Lung (tissue), 12 donors: ENCODE measurements around the gene FAM163B. TPM values are rescaled to one million over a fixed set of nuclear protein-coding genes. Genes with fewer than 3 reads are reported as not detected.

Source experiments
- ATAC-seq: fragments of 200-7000 bp; cut with Tn5 transposase; one replicate; pipeline ENCODE4 v1.9.1; 2020; ENCODE audit warnings: moderate number of reproducible peaks; ENCODE audit not compliant: insufficient read depth, low FRiP score
- DNase-seq, 3 donors: peaks; one replicate each; pipeline ENCODE4 v3.0.0-alpha.2; 2013 to 2017
- H3K27ac ChIP-seq, 2 donors: one replicate each; pipeline ENCODE4 v1.5.1; 2013; ENCODE audit warnings: mild to moderate bottlenecking in 2 of 2, moderate library complexity in 2 of 2, control low read depth in 1 of 2, inconsistent platforms in 1 of 2, low read depth in 1 of 2, low read length in 1 of 2
- H3K27me3 ChIP-seq, 3 donors: one replicate each; pipeline ENCODE4 v1.5.1; 2013; ENCODE audit warnings: low read length in 2 of 3; ENCODE audit not compliant: control insufficient read depth in 3 of 3, insufficient read depth in 3 of 3
- H3K36me3 ChIP-seq, 4 donors: one replicate each; pipeline ENCODE4 v1.5.1; 2013; ENCODE audit warnings: low read length in 4 of 4, mild to moderate bottlenecking in 1 of 4, moderate library complexity in 1 of 4; ENCODE audit not compliant: control insufficient read depth in 4 of 4, insufficient read depth in 4 of 4
- H3K4me1 ChIP-seq, 5 donors: one replicate each; pipeline ENCODE4 v1.5.1; 2013; ENCODE audit warnings: low read length in 5 of 5, mild to moderate bottlenecking in 2 of 5, moderate library complexity in 1 of 5; ENCODE audit not compliant: control insufficient read depth in 5 of 5, insufficient read depth in 5 of 5
- H3K4me3 ChIP-seq: one replicate; pipeline ENCODE4 v1.5.1; 2013; ENCODE audit warnings: mild to moderate bottlenecking, control low read depth, moderate library complexity
- H3K9ac ChIP-seq, 2 donors: one replicate each; pipeline ENCODE4 v1.5.1; 2013; ENCODE audit warnings: low read length in 2 of 2, control low read depth in 1 of 2; ENCODE audit not compliant: insufficient read depth in 1 of 2
- H3K9me3 ChIP-seq, 4 donors: one replicate each; pipeline ENCODE4 v1.5.1; 2013; ENCODE audit warnings: low read length in 3 of 4, mild to moderate bottlenecking in 1 of 4, moderate library complexity in 1 of 4; ENCODE audit not compliant: control insufficient read depth in 4 of 4, insufficient read depth in 3 of 4
- CTCF ChIP-seq: IDR thresholded peaks from 2 replicates; pipeline ENCODE4 v1.5.1; 2012; ENCODE audit warnings: mild to moderate bottlenecking; ENCODE audit errors: control extremely low read depth, extremely low read depth
- WGBS, 2 donors: extraction: QIAGEN DNeasy Blood & Tissue Kit; methylation state at CpG; one replicate each; pipeline ENCODE4 v1.1.7; 2013; 5-methylcytosine and 5-hydroxymethylcytosine counted together
- polyA plus RNA-seq, 2 donors: library from polyadenylated mRNA; stranded (reverse); fragments of 200-250 nt; gene quantifications; one replicate each; pipeline ENCODE4 v1.2.1, GENCODE V29; 2013
- total RNA-seq, 2 donors: library from RNA; depleted of rRNA in 1 of 2; stranded (reverse); fragments of >200 nt in 1 of 2; gene quantifications; one replicate each; pipeline ENCODE4 v1.2.1, GENCODE V29; 2014 to 2021
- donor health status: control.
- donor health status: control.
- donor health status: Bipolar disorder and iron deficiency.
- donor health status: healthy.
- donor health status: DM: yes; HTN: yes; CAD: no.

Gene FAM163B
- total and polyA plus RNA-seq, 4 donors: 0.10 to 0.51 (median 0.16) TPM; not detected in 1

- DNase-seq: no peak
- no peaks in the 10 kb centered on the region for H3K36me3 ChIP-seq
- H3K4me3 ChIP-seq: no peak overlapping the region
- no peak for ATAC-seq
- H3K9ac ChIP-seq: no peak overlapping the region
- peaks cover 0 to 5% (median 0%) of the 10 kb centered on the region in 3 donors for H3K27me3 ChIP-seq
- peaks cover 0 to 65% (median 30%) of the 10 kb centered on the region in 5 donors for H3K4me1 ChIP-seq
- TF ChIP-seq CTCF: no peak
- WGBS, 2 donors: 87 to 91% methylated on average over 29 to 32 of the region's 32 CpGs
- no peaks in the 10 kb centered on the region for H3K9me3 ChIP-seq
- H3K27ac ChIP-seq: no peak overlapping the region
Measured at GRCh38 chr9:133561976-133562554, 47.1 kb downstream of the FAM163B start.

GRCh38 chr9:133560944-133561343 is 48.2 kb downstream of the FAM163B start:
- no peak for DNase-seq
- 92 to 93% methylated on average over 22 of the region's 22 CpGs for WGBS, 2 donors
- Histone ChIP-seq H3K9me3 (no peaks in the 10 kb centered on the region), H3K27me3 (peaks cover 0 to 5% (median 0%) of the 10 kb centered on the region in 3 donors), H3K4me1 (peaks cover 0 to 74% (median 31%) of the 10 kb centered on the region in 5 donors), H3K27ac (no peak overlapping the region), H3K9ac (no peak overlapping the region), H3K36me3 (no peaks in the 10 kb centered on the region), H3K4me3 (no peak overlapping the region)
- no peak for TF ChIP-seq CTCF
- no peak for ATAC-seq

GRCh38 chr9:133560311-133560710 is 48.9 kb downstream of the FAM163B start:
- H3K4me1 ChIP-seq: peaks cover 0 to 71% (median 30%) of the 10 kb centered on the region in 5 donors
- no peaks in the 10 kb centered on the region for H3K36me3 ChIP-seq
- TF ChIP-seq CTCF: no peak
- peaks cover 0 to 5% (median 0%) of the 10 kb centered on the region in 3 donors for H3K27me3 ChIP-seq
- H3K27ac ChIP-seq: no peak overlapping the region
- WGBS, 2 donors: 63 to 87% methylated on average over 14 to 15 of the region's 15 CpGs
- ATAC-seq (no peak), DNase-seq (no peak)
- no peaks in the 10 kb centered on the region for H3K9me3 ChIP-seq
- H3K4me3 ChIP-seq: no peak overlapping the region
- H3K9ac ChIP-seq: no peak overlapping the region
